Gastroesophageal sphincter (tissue), 4 donors: Measurements from ENCODE around the gene TMEM121B. TPM values are rescaled to one million over a fixed set of nuclear protein-coding genes. Genes with fewer than 3 reads are reported as not detected.

Experiments
- ATAC-seq: fragments of 150-250 bp; one replicate; pipeline ENCODE4 v1.9.1; 2016; ENCODE audit warnings: mild to moderate bottlenecking, moderate library complexity
- H3K27ac ChIP-seq, 4 donors: fragments of 200-600 bp; sonication (generic) in 3 of 4; 1 replicate in 3 of 4; 2 replicates in 1 of 4; pipeline ENCODE4 v1.5.1; 2016 to 2019
- H3K27me3 ChIP-seq: fragments of 200-600 bp; sonication (generic); one replicate; pipeline ENCODE4 v1.5.1; 2019
- H3K36me3 ChIP-seq, 2 donors: fragments of 200-600 bp; sonication (generic); one replicate each; pipeline ENCODE4 v1.5.1; 2019; ENCODE audit warnings: control low read depth in 1 of 2
- H3K4me1 ChIP-seq, 3 donors: fragments of 200-600 bp; sonication (generic); 1 replicate in 2 of 3; 2 replicates in 1 of 3; pipeline ENCODE4 v1.5.1; 2016 to 2019; ENCODE audit warnings: control low read depth in 2 of 3
- H3K4me3 ChIP-seq, 2 donors: fragments of 200-600 bp; sonication (generic); one replicate each; pipeline ENCODE4 v1.5.1; 2019; ENCODE audit warnings: mild to moderate bottlenecking in 1 of 2, moderate library complexity in 1 of 2
- H3K9me3 ChIP-seq, 3 donors: fragments of 200-600 bp; sonication (generic); one replicate each; pipeline ENCODE4 v1.5.1; 2017 to 2019; ENCODE audit warnings: control low read depth in 2 of 3
- EP300 ChIP-seq: sonication (generic); formaldehyde crosslinking; IDR thresholded peaks from one replicate; pipeline ENCODE4 v1.6.1; 2017; ENCODE audit warnings: antibody characterized with exemption, mild to moderate bottlenecking
- POLR2A ChIP-seq, 2 donors: fragments of 450-650 bp; IDR thresholded peaks; one replicate each; pipeline ENCODE4 v1.6.1; 2017; ENCODE audit warnings: antibody characterized with exemption in 2 of 2, mild to moderate bottlenecking in 2 of 2, moderate library complexity in 1 of 2
- POLR2AphosphoS5 ChIP-seq: sonication (generic); formaldehyde crosslinking; IDR thresholded peaks from one replicate; pipeline ENCODE4 v1.6.1; 2017; ENCODE audit warnings: antibody characterized with exemption
- WGBS, 2 donors: methylation state at CpG; one replicate each; pipeline ENCODE4 v1.1.5; 2018; ENCODE audit warnings: low coverage in 1 of 2; 5-methylcytosine and 5-hydroxymethylcytosine counted together
- total RNA-seq, 4 donors: library from RNA; depleted of rRNA; stranded (reverse); fragments of >200 nt; gene quantifications; one replicate each; pipeline ENCODE4 v1.1.0, GENCODE V29; 2016
- TF ChIP-seq, protein P1 (sequence below), 4 experiments: fragments of 200-600 bp in 2 of 4; fragments of 450-650 bp in 2 of 4; sonication (generic) in 1 of 4; IDR thresholded peaks; one replicate each; pipeline ENCODE4 v1.5.1; 2017 to 2019; ENCODE audit warnings: antibody characterized with exemption in 4 of 4, mild to moderate bottlenecking in 2 of 4, moderate library complexity in 2 of 4

Gene TMEM121B
- total RNA-seq, 4 donors from 2014 or later: 0.30 to 0.81 (median 0.54) TPM

DNA sequence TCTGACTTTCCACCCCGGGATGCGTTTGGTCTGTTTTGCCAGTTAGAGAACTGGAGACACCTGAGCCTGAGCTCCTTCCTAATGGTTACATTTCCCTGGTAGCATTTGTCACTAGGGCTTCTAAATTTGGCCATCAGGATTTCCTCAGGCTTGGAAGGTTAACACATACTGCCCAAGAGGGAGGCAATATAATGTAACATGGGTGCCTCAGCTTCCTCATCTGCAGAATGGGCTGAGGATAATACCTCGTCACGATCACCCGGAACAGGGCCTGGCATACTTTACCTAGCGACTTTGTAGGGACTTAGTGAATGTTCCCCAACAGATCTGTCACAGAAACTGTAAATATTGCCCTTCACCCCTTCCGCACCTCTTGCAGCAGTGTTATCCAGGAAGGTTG lies 25.1 kb downstream of the TMEM121B start:
- H3K27me3 ChIP-seq: no peaks in the 10 kb centered on the region
- 88 to 97% methylated on average over 4 of the region's 7 CpGs for WGBS, 2 donors
- no peaks in the 10 kb centered on the region for H3K9me3 ChIP-seq
- H3K4me3 ChIP-seq: no peak overlapping the region
- no peak for TF ChIP-seq EP300
- TF ChIP-seq, protein P1, sequence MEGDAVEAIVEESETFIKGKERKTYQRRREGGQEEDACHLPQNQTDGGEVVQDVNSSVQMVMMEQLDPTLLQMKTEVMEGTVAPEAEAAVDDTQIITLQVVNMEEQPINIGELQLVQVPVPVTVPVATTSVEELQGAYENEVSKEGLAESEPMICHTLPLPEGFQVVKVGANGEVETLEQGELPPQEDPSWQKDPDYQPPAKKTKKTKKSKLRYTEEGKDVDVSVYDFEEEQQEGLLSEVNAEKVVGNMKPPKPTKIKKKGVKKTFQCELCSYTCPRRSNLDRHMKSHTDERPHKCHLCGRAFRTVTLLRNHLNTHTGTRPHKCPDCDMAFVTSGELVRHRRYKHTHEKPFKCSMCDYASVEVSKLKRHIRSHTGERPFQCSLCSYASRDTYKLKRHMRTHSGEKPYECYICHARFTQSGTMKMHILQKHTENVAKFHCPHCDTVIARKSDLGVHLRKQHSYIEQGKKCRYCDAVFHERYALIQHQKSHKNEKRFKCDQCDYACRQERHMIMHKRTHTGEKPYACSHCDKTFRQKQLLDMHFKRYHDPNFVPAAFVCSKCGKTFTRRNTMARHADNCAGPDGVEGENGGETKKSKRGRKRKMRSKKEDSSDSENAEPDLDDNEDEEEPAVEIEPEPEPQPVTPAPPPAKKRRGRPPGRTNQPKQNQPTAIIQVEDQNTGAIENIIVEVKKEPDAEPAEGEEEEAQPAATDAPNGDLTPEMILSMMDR (IDR thresholded peaks at IDR 0.05): no peak
- TF ChIP-seq POLR2A (IDR thresholded peaks at IDR 0.05): no peak
- TF ChIP-seq POLR2AphosphoS5: no peak
- ATAC-seq: no peak
- H3K4me1 ChIP-seq: no peaks in the 10 kb centered on the region
- peaks cover 0 to 43% of the 10 kb centered on the region in 2 donors for H3K36me3 ChIP-seq
- H3K27ac ChIP-seq: no peak overlapping the region

DNA sequence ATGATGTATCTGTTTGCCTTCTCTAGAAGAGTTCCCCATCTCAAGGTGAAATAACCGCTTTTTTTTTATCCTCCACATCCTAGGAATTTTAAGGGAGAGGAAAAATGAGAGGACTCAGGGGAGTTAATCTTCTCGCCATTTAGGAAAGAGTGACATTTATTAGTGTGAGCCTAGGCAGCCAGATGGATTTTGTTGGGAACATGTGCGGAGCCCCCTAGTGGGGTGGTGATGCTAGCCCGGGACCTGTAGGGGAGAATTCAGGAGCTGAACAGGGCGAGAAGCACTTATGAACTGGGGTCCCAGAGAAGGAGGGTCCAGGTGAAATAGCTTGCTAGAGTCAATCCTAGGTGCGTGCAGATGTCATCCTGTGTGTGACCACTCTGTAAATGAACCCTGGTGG lies 25.6 kb downstream of the TMEM121B start:
- H3K4me3 ChIP-seq: no peak overlapping the region
- 65 to 84% methylated on average over 4 to 5 of the region's 6 CpGs for WGBS, 2 donors
- H3K36me3 ChIP-seq: peaks cover 0 to 37% of the 10 kb centered on the region in 2 donors
- H3K27me3 ChIP-seq: no peaks in the 10 kb centered on the region
- H3K9me3 ChIP-seq: no peaks in the 10 kb centered on the region
- TF ChIP-seq POLR2AphosphoS5: no peak
- TF ChIP-seq, protein P1 (IDR thresholded peaks at IDR 0.05): no peak
- no peak for TF ChIP-seq EP300
- TF ChIP-seq POLR2A (IDR thresholded peaks at IDR 0.05): no peak
- no peak overlapping the region for H3K27ac ChIP-seq
- no peaks in the 10 kb centered on the region for H3K4me1 ChIP-seq
- no peak for ATAC-seq

DNA sequence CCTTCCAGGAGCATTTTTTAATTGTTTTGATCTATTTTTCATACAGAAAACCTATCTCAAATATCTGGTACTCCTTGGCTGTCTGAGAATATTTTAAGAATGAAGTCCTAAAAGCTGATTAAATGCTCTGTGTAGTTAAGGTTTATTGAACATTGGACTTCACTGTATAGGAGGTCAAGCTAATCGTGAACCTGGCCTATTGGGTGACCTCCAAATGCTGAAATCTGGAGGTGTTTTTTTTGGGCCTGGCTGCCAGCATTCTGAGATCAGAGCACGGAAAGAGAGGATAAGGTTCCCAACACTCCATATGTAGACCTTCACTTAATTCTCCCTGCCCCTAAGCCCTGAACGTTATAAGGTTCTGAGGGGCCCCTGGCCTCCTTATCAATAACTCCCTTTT lies 28.1 kb downstream of the TMEM121B start:
- H3K4me1 ChIP-seq: no peaks in the 10 kb centered on the region
- TF ChIP-seq POLR2AphosphoS5 (no peak), EP300 (no peak), POLR2A (IDR thresholded peaks at IDR 0.05) (no peak)
- TF ChIP-seq, protein P1 (IDR thresholded peaks at IDR 0.05): no peak
- ATAC-seq: no peak
- no peaks in the 10 kb centered on the region for H3K9me3 ChIP-seq
- no peak overlapping the region for H3K4me3 ChIP-seq
- no peak overlapping the region for H3K27ac ChIP-seq
- H3K27me3 ChIP-seq: peaks cover 3% of the 10 kb centered on the region
- peaks cover 0 to 13% of the 10 kb centered on the region in 2 donors for H3K36me3 ChIP-seq
- WGBS, 2 donors: 60 to 80% methylated on average over 3 of the region's 3 CpGs

DNA sequence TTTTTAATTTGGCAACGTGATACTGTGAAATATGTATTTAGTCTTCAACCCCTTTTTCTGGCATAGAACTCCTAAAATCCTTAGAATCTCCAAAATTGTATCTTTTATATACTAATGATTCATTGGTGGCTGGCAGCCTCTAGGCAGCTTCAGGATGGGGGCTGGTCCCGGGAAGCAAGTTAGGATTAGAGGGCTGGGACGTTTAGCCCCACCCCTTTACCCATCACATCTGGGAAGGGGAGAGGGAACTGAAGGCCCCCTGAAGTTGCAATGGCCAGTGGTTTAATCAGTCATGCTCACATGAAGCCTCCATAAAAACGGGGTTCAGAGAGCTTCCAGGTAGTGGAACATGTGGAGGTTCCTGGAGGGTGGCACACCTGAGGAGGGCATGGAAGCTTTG lies 29.3 kb downstream of the TMEM121B start:
- Histone ChIP-seq H3K4me3 (no peak overlapping the region), H3K27me3 (peaks cover 3% of the 10 kb centered on the region), H3K27ac (no peak overlapping the region), H3K9me3 (no peaks in the 10 kb centered on the region), H3K4me1 (peaks cover 0 to 7% (median 2%) of the 10 kb centered on the region in 3 donors), H3K36me3 (peaks cover 0 to under 1% of the 10 kb centered on the region in 2 donors)
- TF ChIP-seq POLR2A (IDR thresholded peaks at IDR 0.05) (no peak), POLR2AphosphoS5 (no peak), EP300 (no peak)
- TF ChIP-seq, protein P1 (IDR thresholded peaks at IDR 0.05): no peak
- WGBS, 2 donors: 63 to 82% methylated on average over 2 to 3 of the region's 4 CpGs
- ATAC-seq: no peak

DNA sequence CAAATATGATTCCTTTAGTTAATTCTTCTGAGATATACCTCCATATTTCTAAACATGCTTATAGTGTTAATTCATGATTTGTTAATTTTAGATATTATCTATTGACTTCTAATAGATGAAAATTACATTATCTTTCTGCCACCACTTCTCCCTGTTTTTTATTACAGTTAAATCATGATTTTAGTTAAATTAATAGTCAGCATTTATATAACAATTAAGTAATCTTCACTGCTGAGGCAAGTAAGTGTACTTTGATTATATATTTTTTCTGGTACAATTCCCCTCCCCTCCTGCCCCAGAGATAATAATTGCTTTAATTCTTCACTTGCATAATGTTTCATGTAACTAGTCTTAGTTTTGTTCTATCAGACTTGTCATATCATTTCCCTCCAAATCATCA lies 30.6 kb downstream of the TMEM121B start:
- no peak for TF ChIP-seq POLR2A (IDR thresholded peaks at IDR 0.05)
- TF ChIP-seq EP300: no peak
- TF ChIP-seq POLR2AphosphoS5: no peak
- TF ChIP-seq, protein P1 (IDR thresholded peaks at IDR 0.05): no peak
- Histone ChIP-seq H3K27ac (no peak overlapping the region), H3K9me3 (no peaks in the 10 kb centered on the region), H3K4me3 (no peak overlapping the region), H3K4me1 (peaks cover 0 to 18% (median 9%) of the 10 kb centered on the region in 3 donors), H3K36me3 (no peaks in the 10 kb centered on the region), H3K27me3 (peaks cover 12% of the 10 kb centered on the region)
- no peak for ATAC-seq
